ENCODE measurements around the gene AMH.

DNA sequence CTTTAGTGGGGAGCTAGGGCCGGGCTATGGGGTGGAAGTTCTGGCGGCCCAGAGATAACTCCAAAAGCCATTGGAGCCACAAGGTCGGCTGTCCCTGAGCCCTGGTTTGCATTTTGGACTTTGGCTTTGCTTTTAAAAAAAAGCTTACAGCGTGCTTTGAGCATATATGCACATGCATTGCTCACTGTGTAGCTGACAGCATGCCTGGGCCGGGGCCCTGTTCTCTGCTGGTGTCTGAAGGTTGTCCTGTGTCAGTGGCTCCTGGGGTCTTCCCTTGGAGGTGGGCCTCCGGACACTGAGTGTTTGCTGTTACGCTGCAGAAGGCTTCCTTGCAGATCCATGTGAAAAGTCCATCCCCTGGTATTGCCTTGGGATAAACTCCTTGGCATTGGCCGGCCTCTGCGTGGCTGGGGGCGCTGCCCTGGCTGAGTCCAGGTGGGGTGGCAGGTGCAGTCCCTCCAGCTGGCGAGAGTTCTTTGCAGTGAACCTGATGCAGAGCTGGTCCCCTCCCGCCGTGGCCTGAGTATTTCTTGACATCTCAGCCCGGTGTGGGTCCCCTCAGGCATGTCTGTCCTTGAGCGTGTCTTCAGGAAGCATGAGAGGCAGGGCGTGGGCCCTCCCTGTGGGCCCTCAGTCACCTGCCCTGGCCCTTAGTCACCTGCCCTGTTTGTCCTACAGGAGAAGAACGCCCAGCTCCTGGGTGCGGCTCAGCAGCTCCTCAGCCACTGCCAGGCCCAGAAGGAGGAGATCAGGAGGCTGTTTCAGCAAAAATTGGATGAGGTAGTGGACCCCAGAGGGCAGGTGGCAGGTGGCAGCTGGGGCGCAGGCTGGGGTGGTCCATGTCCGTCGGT, 36.0 kb upstream of the AMH start:
- TF ChIP-seq, protein P1, sequence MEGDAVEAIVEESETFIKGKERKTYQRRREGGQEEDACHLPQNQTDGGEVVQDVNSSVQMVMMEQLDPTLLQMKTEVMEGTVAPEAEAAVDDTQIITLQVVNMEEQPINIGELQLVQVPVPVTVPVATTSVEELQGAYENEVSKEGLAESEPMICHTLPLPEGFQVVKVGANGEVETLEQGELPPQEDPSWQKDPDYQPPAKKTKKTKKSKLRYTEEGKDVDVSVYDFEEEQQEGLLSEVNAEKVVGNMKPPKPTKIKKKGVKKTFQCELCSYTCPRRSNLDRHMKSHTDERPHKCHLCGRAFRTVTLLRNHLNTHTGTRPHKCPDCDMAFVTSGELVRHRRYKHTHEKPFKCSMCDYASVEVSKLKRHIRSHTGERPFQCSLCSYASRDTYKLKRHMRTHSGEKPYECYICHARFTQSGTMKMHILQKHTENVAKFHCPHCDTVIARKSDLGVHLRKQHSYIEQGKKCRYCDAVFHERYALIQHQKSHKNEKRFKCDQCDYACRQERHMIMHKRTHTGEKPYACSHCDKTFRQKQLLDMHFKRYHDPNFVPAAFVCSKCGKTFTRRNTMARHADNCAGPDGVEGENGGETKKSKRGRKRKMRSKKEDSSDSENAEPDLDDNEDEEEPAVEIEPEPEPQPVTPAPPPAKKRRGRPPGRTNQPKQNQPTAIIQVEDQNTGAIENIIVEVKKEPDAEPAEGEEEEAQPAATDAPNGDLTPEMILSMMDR (IDR thresholded peaks at IDR 0.05): no peak
- TF ChIP-seq ZFX (IDR thresholded peaks at IDR 0.05; ENCODE audit: borderline replicate concordance): no peak

Data from 22Rv1 (cell line).